Stimulated activated CD8-positive, alpha-beta memory T cell treated with anti-CD3 and anti-CD28 coated beads, Interleukin-4, amount 100 ng/mL, for 1 hour (primary cell): Measurements from ENCODE around the gene HEATR5A.
"Not testable (repeated sequence)": the region's sequence is repeated elsewhere in the genome, so short reads cannot be mapped to it uniquely, and the experiment has no call there.

Experiments used
- DNase-seq, 2 donors: peaks; one replicate each; pipeline ENCODE4 v3.0.0-alpha.2; 2020; ENCODE audit warnings: low read depth in 2 of 2, low spot score in 1 of 2

HEATR5A gene

DNA sequence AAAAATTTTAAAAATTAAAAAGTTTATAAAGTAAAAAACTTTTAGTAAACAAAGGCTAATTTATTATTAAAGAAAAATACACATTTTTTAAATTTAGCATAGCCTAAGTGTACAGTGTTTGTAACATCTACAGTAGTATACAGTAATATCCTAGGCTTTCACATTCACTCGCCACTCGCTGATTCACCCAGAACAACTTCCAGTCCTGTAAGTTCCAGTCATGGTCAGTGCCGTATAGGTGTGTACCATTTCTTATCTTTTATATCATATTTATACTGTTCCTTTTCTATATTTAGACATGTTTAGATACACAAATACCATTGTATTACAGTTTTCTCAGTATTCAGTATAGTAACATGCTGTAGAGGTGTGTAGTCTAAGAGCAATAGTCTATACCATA is 28.9 kb downstream of the HEATR5A start:
- DNase-seq: no peak

DNA sequence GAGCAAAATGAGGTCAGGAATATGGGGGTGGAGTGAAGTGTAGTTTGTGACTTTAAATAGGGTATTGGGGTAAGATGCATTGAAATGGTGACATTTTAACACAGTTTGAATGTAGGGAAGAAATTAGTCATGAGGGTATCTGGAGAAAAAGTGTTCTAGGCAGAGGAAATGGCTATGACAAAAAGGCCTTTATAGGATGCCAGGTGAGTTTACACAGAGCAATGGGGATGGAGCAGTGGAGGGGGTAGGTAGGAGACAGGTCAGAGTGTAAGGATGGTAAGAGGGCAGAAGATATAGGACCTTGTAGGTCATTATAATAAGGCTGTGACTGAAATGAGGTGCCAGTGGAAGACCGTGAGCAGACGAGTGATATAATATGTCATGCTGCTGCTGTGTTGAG is 30.4 kb downstream of the HEATR5A start:
- no peak for DNase-seq

DNA sequence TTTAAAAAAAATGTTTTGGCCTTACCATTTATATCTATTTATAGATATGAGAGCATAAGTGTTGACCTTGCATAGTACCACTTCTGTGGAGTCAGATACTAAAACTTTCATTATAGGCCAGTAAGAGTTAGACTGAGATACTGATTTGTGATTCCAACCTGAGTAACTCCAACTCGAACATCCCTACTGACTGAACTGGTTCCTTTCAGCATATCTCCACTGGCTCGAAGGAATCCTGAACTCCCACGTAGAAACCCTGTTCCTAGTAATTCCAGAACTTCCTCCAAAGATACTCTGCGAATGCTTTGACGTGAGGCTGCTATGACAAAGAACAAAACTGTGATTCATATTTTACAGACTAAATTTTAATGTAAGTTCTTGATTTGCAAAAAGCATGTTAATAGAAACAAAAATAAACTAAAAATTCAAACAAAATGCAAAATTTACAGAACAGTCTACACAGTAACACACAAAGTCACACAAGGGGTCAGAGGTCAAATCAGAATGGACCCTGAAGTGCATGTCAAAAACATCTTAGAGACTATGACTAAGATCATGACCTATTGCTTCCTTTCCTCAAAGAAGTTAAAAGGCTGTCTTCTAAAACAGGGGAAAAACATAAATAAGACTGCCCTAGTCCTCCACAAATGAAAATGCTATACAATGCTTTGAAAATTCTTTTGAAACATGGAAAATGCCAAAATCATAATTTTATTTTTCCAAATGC is 31.5 kb downstream of the HEATR5A start:
- no peak for DNase-seq

DNA sequence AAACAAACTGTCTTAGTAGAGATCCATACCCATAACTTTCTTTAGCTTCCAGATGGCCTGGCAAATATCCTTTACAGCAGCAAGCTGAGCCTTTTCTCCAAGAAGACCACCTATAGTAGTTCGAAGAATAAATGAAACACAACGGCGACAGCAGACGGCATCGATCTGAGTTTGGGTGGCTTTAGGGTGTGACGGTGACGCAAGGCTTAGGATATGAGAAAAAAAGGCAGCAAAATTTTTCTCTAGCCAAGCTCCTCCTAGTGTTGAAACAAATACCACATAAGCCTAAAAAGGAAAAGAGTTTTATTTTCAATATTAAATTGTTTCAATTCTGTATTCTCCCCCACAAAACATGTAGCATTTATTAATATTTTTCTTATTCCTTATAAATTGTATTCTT is 33.3 kb downstream of the HEATR5A start:
- no peak for DNase-seq

DNA sequence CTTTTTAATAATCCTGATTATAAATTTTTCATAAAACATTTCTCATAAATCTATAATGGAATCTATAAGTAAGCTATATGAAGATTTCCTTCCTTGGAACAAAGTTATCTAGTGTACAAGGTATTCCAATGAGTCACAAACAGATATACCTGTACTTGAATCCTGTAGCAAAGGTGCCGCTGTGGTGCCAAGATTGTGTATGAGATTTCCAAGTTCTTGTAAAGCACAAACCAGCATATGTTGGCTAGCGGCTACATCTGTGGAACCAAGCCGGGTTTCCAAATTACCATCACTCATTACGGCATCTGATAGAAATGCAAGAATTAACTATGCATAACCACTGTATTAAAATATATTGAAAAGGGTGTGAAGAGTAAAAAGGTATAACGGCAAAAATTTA is 34.1 kb downstream of the HEATR5A start:
- no peak for DNase-seq

DNA sequence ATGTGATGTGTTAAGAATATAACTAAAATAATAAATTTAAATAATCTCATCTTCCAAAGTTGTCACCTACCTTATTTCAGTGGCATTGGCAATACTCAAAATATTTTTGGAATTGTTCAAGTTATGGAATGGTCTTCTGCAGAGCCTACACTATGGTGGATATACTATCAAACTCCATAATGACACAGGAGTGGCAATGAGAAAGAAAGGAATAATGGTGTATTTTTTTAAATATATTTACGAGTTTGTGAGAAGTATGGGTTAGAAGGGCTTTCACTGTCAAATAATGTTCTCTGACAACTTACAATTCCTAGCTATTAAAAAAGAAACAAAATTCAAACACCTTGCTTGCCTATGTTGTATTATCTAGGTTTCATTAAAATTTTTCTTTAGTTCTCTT is 38.1 kb downstream of the HEATR5A start:
- DNase-seq: no peak

DNA sequence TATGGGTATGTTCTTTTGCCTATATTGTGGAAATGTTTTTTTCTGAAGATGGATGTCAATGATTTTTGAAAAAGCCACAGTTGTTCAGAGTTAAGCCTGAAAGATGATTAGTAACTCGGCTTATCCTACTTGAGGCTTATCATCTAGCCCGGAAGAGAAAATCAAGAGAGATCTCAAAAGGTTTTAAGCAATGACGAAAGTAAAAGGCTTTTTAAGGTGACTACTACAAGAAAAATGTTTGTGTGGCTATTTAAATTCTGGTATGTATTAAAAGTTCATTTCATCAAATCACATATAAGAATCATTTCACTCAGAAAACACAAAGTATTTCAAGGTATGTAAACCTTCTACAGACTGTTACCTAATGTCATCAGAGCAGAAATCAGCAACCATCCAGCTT is 40.2 kb downstream of the HEATR5A start:
- DNase-seq: no peak

DNA sequence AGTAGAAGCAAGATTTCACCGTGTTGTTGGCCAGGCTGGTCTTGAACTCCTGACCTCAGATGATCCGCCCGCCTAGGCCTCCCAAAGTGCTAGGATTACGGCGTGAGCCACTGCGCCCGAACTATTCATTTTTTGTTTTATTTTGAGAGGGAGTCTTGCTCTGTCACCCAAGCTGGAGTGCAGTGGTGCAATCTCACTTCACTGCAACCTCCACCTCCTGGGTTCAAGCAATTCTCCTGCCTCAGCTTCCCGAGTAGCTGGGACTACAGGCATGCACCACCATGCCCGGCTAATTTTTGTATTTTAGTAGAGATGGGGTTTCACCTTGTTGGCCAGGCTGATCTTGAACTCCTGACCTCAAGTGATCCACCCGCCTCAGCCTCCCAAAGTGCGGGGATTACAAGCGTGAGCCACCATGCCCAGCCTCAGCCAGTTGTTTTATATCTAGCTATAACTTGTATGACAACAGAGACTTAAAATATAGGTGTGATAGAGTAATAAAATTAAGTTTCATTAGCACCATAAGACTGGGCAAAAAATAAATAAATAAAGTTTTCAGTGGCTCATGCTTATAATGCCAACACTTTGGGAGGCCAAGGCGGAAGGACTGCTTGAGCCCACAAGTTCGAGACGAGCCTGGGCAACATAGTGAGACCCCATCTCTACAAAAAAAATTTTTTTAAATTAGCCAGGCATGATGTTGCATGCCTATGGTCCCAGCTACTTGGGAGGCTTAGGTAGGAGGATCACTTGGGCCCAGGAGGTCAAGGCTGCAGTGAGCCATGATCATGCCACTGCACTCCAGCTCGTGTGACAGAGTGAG is 41.0 kb downstream of the HEATR5A start:
- not testable (repeated sequence) for DNase-seq

DNA sequence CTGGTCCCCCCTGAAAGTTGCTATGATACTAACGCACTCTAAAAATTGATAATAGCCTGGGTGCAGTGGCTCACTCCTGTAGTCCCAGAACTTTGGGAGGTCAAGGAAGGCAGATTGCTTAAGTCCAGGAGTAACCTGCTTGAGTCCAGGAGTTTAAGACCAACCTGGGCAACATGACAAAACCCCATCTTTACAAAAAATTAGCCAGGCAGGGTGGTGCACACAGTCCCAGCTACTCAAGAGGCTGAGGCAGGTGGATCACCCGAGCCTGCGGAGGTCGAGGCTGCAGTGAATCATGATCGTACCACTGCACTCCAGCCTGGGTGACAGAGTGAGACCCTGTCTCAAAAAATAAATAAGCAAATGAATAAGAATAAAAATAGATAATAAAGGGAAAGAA is 42.9 kb downstream of the HEATR5A start:
- DNase-seq: no peak

DNA sequence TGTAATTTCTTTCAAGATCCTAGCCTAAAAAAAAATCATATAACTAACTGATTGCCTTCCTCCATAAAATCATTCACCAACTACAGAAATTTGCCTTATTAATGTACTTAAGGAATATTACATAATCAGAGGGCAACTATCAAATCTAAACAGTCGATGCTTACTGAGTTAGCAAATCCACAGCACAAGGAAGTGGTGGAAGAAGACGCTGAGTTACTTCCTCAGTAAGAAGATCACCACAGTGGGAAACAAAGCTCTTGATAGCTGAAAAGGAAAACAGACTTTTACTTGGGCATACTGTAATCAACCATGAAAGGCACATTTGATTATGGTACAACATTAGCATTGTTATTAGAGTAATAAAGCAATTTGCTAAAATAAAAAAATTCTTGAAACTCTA is 48.7 kb downstream of the HEATR5A start:
- no peak for DNase-seq

DNA sequence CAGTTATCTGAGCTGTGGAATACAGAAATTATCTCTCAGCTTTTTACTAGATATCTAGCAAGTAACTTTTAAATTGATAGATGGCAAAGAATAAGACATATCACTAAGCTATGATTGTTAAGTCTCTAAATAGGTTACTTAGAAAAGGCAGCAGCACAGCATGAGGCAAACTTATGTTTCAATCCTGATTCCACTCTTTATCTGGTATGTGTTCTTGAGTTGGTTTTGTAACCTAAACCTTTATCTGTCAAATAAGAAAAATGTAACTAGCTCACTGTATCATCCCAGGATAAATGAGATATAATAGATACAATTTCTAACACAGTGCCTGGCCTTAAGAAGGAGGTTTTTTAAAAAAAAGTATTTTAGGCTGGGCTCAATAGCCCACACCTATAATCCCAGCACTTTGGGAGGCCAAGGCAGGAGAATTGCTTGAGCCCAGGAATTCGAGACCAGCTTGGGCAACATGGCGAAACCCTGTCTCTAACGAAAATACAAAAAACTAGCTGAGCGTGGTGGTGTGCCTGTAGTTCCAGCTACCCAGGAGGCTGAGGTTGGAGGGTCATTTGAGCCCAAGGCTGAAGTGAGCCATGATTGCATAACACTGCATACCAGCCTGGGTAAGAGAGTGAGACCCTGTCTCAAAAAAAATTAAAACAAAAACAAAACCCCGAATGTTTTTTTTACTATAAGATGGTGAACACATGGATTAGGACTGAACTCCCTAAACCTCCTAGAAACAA is 56.8 kb downstream of the HEATR5A start:
- DNase-seq: no peak

DNA sequence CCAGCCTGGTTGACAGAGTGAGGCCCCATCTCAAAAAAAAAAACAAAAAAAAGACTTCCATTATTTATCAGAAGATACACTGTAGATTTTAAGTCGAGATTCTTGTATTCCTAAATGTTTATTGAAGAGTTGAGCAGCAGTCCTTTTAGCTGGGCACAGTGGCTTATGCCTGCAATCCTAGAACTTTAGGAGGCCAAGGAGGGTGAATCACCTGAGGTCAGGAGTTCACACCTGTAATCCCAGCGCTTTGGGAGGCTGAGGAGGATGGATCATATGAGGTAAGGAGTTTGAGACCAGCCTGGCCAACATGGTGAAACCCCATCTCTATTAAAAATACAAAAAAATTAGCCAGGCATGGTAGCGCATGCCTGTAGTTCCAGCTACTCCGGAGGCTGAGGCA is 57.6 kb downstream of the HEATR5A start:
- no peak for DNase-seq

DNA sequence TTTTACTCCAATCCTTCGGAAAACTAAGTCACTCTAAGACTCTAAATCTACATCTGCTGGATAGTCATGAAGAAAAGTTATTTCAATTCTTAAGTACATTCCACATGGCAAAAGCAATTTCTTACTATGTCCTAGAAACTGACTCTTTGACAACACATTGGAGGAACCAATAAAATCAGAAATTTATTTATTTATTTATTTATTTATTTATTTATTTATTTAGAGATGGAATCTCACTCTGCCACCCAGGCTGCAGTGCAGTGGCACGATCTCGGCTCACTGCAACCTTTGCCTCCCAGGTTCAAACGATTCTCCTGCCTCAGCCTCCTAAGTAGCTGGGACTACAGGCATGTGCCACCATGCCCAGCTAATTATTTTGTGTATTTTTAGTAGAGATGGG is 58.6 kb downstream of the HEATR5A start:
- DNase-seq: not testable (repeated sequence)

DNA sequence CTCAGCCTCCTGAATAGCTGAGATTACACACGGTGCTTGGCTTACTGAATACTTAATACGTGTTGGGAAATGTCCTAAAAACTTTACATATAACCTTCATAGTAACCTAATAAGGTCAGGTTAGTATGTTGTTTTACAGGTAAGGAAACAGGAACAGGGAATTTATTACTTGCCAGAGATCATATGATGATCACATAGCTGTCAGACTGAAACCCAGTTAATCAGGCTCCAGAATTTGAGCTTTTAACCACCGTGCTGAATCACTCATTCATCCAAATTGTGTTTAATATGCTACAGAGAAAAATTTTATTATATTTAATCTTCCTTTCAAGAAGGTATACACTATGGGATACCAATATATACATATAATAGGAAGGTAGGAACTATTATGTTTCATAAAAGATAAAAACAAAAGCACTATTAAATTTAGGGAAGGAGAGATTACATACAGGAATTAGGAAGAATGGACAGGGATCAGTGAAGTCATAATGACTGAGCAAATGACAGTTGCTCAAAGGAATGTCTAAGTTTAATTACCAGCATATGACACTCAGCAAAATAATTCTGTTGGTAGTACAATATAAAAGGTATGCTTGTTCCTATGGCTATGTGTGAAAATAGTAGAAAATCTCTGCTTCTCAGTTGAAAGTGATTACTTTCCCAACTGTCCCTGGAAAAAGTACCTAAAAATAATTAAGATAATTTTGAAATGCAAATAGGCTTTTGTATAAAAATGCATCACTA is 59.3 kb downstream of the HEATR5A start:
- no peak for DNase-seq

DNA sequence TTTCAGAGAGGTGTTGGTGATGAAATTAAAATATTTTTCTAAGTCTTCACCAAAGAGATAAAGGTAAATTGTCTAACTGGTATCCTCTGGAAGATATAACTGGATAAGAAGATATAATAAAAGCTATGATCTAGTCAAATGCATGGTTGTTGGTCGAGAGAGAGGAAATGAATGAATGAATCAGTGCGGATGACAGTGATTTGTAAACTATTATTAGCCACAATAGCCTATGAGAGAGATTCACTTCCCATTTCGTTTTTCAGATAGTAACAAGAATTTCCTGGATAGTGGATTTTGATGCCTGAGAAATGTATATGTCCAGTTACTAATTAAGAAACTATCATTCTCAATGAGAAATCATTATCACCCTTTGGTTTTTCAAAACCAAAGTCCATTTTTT is 63.1 kb downstream of the HEATR5A start:
- DNase-seq: no peak

DNA sequence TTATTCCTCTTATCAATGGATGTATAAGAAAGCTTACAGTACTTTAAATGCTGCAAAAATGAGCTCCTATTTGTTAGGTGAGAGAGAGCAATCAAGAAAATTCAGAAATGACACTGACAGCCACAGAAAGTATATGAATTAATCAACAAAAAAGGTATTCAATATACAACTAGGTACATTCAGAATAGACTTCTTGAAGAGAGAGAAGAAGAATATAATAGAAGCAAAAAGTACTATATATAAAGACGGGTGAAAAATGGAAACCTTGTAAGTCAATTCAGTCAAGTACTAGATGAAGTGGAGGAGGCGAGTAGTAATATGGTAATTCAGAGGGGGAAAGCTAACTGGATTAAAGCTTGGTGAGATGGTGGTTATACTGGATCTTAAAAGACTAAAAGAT is 74.3 kb downstream of the HEATR5A start:
- DNase-seq: no peak

DNA sequence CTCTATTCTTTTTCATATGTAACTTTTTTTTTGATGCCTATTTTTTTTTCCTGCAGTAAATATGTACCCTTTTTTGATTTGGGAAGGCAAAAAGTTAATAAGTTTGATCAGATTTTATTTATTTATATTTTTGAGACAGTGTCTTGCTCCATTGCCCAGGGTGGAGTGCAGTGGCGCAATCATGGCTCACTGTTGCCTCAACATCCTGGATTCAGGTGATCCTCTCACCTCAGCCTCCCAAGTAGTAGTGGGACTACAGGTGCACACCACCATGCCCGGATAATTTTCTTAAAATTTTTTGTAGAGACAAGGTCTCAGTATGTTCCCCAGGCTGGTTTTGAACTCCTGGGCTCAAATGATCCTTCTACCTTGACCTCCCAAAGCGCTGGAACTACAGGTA is 79.1 kb downstream of the HEATR5A start:
- DNase-seq: no peak

DNA sequence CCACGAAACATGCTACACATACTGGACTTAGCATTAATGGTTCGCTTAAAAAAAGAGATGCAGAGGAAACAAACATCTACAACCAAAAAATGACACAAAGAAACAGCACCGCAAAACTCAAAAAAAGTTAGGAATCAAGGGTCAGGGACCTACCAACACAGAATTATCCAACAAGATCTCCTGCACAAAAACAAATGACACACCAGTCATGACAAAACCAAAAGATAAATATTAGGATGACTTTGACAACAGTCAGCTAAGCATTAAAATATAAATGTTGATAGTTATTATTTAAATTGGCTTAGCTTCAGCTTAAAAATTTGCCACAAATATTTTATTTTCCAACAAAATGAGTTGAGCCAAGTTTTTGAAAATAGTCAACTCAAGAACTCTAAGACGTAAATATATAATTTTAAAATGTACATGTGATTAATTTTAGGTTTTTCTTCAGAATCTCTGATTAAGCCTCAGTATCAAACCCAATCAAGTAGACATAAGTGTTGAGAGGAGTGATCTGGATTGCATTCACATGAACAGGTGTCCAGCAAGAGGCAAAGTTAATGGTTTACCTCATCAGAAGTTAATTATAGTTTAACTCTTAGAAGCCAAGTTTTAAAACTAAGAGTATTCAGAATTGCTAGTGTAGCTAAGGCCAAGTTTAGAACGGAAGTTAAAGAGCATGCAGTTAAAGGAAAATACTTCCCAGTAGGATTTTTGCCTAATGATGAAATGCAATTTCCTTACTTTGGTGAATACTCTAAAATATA is 79.9 kb downstream of the HEATR5A start:
- DNase-seq: no peak

DNA sequence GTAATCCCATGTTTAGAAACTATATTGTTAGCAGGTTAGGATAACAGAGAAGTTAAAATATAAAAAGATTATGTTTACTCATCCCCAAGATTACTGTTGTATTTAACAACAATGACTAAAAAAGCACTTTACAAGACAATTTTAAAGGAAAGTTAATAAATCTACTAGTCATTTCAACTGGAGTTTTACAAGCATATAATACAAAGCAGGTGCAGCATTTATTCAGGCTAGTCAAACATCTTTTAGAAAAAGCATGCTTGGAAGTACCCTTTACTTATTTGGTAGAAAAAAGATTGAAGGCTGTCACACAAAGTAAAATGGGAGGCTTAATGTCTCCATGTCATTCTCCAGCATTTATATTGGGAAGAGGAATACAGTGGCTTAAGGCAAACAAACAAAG is 80.6 kb downstream of the HEATR5A start:
- DNase-seq: no peak

DNA sequence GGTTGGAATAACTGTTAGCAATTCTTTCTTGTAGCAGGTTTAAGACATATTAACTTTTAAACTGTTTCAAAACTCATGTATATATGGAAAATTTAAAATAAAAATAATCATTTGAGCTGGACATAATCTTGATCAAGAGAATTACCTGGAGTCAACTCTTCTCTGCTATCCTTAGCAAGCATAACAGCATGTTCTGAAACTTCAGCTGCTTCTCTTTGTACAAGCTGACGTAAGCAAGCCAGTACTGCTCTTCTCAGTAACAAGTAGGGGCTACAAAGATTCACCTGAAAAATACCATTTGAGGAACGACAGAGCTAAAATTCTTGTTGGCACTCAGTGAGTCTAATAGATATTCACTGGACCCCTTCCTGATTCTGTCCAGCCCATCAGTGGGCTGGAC is 83.0 kb downstream of the HEATR5A start:
- no peak for DNase-seq

DNA sequence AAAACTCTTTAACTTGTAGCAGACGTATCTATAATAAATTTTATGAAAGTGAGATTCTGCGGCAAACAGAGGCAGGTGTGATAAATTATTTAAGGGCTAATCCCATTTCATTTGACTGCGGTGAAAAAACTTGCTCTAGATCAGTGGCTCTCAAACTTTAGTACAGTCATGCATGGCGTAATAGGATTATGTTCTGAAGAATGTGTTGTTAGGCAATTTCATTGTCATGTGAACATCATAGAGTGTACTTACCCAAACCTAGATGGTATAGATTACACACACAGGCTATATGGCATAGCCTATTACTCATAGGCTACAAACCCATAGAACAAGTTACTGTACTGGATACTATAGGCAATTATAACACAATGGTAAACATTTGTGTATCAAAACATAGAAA is 83.7 kb downstream of the HEATR5A start:
- DNase-seq: no peak
